Measurements from ENCODE around the gene RPL23.
"Not testable (repeated sequence)": the region's sequence is repeated elsewhere in the genome, so short reads cannot be mapped to it uniquely, and the experiment has no call there.

The RPL23 gene

DNA sequence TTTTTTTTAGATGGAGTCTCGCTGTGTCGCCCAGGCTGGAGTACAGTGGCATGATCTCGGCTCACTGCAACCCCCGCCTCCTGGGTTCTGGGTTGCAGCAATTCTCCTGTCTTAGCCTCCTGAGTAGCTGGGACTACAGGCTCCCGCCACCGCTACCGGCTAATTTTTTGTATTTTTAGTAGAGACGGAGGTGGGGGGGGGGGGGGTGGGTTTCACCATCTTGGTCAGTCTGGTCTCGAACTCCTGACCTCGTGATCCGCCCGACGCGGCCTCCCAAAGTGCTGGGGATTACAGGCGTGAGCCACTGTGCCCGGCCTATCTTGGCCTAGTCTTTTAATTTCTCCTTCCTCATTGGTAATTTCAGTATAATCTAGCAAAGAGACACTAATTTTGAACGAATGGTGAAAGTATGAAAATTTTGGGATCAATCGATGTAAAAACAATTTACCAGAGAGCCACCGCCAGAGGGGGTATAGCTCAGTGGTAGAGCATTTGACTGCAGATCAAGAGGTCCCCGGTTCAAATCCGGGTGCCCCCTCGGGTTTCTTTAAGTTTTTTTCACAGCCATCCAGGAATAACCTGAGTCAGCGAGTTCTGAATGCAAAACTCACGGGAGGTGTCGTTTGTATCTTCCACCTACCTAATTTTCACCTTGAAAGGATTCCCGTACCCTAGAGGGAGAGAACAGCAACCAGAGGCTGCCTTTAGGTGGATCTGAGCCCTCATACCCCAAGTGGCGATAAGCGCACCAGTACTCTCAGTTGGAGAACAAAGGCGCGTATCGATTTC is 13.9 kb upstream of the RPL23 start:
- DNase-seq, result peak; percentile 63

DNA sequence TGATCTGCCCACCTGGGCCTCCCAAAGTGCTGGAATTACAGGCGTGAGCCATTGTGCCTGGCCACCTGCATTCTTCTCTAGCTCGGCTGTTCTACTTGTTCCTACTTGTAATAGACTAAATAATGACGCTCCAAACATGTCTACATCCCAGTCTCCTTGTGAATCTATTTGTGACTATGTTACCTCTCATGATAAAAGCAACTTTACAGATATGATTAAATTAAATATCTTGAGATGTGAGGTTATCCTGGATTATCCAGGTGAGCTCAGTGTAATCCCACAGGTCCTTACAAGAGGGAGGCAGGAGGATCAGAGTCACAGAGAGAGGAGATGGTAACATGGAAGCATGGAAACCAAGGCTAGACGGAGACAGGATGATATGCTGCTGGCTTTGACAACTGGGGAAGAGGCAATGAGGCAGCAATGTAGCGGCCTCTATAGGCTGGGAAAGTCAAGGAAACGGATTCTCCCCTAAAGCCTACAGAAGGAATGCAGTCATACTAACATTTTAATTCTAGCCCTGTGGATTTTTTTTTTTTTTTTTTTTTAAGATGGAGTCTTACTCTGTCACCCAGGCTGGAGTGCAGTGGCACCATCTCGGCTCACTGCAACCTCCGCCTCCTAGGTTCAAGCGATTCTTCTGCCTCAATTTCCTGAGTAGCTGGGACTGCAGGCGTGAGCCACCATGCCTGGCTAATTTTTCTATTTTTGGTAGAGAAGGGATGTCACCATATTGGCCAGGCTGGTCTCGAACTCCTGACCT is 11.3 kb upstream of the RPL23 start:
- no peak for DNase-seq

DNA sequence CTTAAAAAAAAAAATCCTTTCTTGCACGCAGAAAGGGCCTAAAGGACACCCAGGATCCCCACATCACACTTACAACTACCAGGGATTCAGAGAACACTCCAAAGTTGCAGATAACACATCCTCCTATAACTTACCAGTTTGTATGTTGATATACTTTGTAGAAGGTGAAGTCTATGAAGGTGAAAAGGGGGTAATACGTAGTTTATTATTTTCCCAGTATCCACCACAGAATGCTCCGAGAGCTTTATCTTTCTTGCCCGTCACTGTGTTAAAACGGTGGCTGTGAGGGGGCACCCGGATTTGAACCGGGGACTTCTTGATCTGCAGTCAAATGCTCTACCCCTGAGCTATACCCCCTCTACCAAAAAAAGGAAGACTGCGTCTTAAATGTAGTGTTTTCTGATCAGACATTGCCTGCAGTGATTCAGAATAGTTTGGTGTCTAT is 7.9 kb upstream of the RPL23 start:
- DNase-seq, result no peak

GRCh38 chr17:38857271-38857670 is 3.8 kb upstream of the RPL23 start:
- DNase-seq, result no peak

- not testable (repeated sequence) for DNase-seq
Observed at GRCh38 chr17:38855101-38855714, 1.7 kb upstream of the RPL23 start.

- DNase-seq, result no peak
Observed at GRCh38 chr17:38852771-38853291, 690 bp downstream of the RPL23 start.

DNA sequence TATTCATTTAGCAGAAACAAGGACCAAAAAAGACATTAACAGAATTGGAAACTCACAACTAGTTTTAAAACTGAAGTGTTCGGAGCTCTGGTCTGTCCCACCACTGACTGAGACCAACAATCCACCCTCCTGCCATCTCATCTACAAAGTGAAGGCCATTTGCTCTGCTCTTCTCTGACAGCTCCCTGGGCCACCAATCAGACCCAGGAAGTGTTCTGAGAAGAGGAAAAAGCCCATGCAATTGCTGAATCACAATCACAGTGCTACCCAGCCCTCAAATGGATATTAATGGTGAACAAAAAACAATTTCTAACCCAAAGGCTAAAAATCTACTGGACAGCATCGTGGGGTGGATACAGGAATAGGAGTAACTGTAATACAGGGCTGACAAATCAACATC is 2.1 kb downstream of the RPL23 start:
- no peak for DNase-seq

- DNase-seq, result no peak
Observed at GRCh38 chr17:38850374-38850773, 3.1 kb downstream of the RPL23 start.

- no peak for DNase-seq
Observed at GRCh38 chr17:38848939-38849605, 4.4 kb downstream of the RPL23 start.

DNA sequence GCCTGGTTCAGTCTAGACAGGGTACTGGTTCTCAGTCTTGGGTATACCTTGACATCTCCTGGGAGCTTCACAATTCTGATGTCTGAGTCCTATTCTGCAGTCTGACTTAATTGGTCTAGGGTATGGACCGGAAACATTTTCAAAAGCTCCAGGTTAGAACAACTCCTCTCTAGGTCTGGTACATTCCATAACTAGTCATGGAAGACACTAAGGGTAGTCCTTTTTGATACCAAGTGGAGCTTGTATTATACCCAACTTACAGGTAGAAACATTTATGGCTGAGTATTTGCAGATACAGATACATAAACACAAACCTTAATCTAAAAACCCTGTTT is 5.0 kb downstream of the RPL23 start:
- no peak for DNase-seq

DNA sequence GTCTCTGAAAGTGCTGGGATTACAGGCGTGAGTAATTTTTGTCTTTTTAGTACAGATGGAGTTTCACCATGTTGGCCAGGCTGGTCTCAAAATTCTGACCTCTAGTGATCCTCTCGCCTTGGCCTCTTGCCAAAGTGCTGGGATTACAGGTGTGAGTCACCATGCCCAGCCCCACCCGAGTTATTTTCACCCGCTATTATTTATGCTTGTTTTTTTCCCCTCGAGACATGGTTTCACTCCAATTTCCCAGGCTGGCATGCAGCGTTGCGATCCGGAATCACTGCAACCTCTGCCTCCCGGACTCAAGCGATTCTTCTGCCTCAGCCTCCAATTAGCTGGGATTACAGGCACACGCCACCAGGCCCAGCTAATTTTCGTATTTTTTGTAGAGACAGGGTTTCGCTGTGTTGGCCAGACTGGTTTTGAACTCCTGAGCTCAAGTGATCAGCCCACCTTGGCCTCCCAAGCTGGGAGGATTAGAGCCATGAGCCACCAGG is 9.2 kb downstream of the RPL23 start:
- DNase-seq, result no peak

DNA sequence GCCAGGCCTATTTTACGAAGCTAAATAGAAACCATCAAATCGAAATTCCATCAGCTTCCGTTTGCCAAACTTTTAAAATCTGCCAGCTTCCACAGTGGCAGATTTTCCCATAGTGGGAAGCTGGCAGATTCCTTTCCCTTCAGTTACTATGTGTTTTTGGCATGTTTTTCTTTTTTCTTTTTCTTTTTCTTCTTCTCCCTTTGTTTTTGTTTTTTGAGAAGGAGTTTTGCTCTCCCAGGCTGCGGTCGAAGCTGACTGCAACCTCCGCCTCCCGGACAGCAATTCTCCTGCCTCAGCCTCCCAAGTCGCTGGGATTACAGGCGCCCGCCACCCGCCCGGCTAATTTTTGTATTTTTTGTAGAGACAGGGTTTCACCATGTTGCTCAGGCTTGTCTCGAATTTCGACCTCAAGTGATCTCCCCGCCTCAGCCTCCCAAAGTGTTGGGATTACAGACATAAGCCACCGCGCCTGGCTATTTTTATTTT is 27.7 kb downstream of the RPL23 start:
- no peak for DNase-seq

- peak; percentile 95 for DNase-seq
Observed at GRCh38 chr17:38824899-38825761, 28.4 kb downstream of the RPL23 start, which contains the start of gene CWC25. Gene CWC25, minus strand, starts transcription at chr17:38825321. Its CDS starts 138 bp downstream, at chr17:38825183.

DNA sequence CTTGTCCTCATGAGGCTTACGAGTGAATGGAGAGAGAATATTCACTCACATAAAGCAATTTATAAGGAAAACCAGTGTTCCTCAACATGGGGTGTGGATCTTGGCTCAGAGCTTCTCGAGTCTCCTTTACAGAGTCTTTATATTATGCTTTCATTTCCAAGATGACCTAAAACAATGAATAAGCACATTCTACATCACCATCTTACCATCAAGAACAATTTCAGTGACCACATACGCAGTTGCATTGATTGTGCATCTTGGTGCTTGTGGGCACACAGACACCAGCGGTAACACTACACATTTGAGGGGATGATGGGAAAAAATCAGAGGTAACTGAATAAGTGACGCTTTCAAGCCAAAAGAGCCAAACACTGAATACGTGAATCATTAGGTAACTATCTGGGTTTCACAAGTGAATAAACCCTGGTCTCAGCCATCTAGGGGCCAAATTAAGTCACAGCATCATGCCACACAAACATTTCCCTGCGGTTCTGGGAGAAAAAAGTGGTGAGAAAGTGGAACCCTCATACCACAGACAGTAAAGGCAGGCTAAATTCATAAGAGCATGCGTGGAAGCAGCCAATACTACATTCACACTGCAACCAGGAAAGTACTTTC is 37.8 kb downstream of the RPL23 start:
- DNase-seq, result no peak

- DNase-seq, result no peak
Observed at GRCh38 chr17:38809828-38810227, 43.7 kb downstream of the RPL23 start.

GRCh38 chr17:38800237-38800760 is 53.2 kb downstream of the RPL23 start:
- no peak for DNase-seq

GRCh38 chr17:38799501-38800236 is 53.9 kb downstream of the RPL23 start, which contains the start of gene PIP4K2B:
Gene PIP4K2B, minus strand, starts transcription at chr17:38799556. Its CDS starts 132 bp downstream, at chr17:38799424.
- DNase-seq, result peak; percentile 97

DNA sequence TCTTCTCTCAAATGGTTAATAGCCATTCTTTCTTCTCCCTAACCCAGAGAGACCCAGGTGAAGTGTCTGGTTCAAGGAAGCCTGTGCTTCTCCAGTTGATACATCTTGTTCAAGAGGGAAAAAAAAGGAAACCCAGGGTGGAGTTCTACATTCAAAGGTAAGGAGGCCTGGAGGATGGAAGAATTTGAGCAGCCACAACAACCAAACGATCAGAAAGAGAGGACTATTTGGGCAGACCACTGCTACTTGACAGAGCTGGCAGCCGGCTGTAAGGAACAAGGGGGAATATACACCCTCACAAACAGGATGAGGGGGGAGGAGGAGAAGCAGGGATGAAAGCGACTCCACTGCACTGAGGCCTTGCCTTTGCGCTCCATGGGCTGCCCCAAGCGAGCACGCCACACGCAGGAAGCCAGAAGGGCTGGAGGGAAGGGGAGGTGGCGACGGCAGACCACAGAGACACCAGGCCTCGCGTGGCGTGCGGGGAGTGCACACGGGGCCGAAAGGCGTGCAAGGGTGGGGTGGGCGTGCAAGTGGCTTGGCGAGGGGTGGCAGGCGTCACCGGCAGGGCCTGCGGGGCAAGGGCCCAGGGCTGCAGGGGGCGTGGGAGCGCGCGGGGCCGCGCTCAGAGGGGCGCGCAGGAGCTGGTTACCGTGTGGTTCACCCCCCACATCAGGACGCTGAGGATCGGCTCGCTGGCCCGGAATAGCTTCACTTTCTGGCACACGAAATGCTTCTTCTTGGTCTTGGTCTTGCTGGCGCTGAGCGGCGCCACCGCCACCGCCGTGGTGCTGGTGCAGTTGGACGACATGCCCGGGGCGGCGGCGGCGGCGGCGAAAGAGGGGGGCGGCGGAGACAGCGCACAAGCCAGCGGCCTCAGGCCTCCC is 54.7 kb downstream of the RPL23 start:
- DNase-seq, result no peak
